CD14-positive monocyte (primary cell): Measurements from ENCODE around the gene IFFO2. TPM values are rescaled to one million over a fixed set of nuclear protein-coding genes. Genes with fewer than 3 reads are reported as not detected.
A peak's percentile ranks its signal among the peaks of the same experiment; 100 is the strongest.

ENCODE experiments used
- DNase-seq, 3 donors: peaks; one replicate each; pipeline ENCODE4 v3.0.0-alpha.2; 2011 to 2022
- H2AFZ ChIP-seq: 2 replicates; pipeline ENCODE4 v1.6.0; 2012; ENCODE audit warnings: mild to moderate bottlenecking, low read depth, low read length, inconsistent platforms; ENCODE audit not compliant: insufficient read depth, poor library complexity, severe bottlenecking
- H3K27ac ChIP-seq, 2 donors: 1 replicate in 1 of 2; 2 replicates in 1 of 2; pipeline ENCODE4 v1.5.1; 2012 to 2013; ENCODE audit warnings: low read length in 2 of 2, control low read depth in 1 of 2, inconsistent platforms in 1 of 2, low read depth in 1 of 2, mild to moderate bottlenecking in 1 of 2
- H3K27me3 ChIP-seq, 2 donors: one replicate each; pipeline versions ENCODE4 v1.6.0 to v1.6.1; 2011 to 2013; ENCODE audit warnings: low read length in 2 of 2; ENCODE audit not compliant: control insufficient read depth in 2 of 2, insufficient read depth in 2 of 2
- H3K36me3 ChIP-seq, 2 donors: replicated peaks in 1 of 2; 1 replicate in 1 of 2; 2 replicates in 1 of 2; pipeline versions ENCODE4 v1.5.1 to v1.6.1; 2012 to 2013; ENCODE audit warnings: low read length in 2 of 2, control low read depth in 1 of 2, inconsistent platforms in 1 of 2, mild to moderate bottlenecking in 1 of 2; ENCODE audit not compliant: insufficient read depth in 2 of 2, control insufficient read depth in 1 of 2
- H3K4me1 ChIP-seq, 2 donors: 1 replicate in 1 of 2; 2 replicates in 1 of 2; pipeline versions ENCODE4 v1.5.1 to v1.6.1; 2012 to 2013; ENCODE audit warnings: low read length in 2 of 2, control low read depth in 1 of 2, inconsistent platforms in 1 of 2, mild to moderate bottlenecking in 1 of 2, moderate library complexity in 1 of 2; ENCODE audit not compliant: insufficient read depth in 2 of 2, control insufficient read depth in 1 of 2
- H3K4me2 ChIP-seq: replicated peaks from 2 replicates; pipeline ENCODE3; 2012; ENCODE audit warnings: low read length, moderate library complexity, mild to moderate bottlenecking; ENCODE audit not compliant: poor library complexity, severe bottlenecking; ENCODE audit errors: extremely low read depth
- H3K4me3 ChIP-seq, 3 experiments: fragments of 200-600 bp in 1 of 3; sonication (generic) in 1 of 3; replicated peaks in 1 of 3; 1 replicate in 2 of 3; 2 replicates in 1 of 3; pipeline ENCODE4 v1.5.1; 2011 to 2013; ENCODE audit warnings: low read length in 3 of 3, mild to moderate bottlenecking in 3 of 3, control low read depth in 2 of 3, low read depth in 2 of 3, inconsistent platforms in 1 of 3, moderate library complexity in 1 of 3
- H3K79me2 ChIP-seq: 2 replicates; pipeline ENCODE4 v1.6.0; 2012; ENCODE audit warnings: mild to moderate bottlenecking, control low read depth, inconsistent platforms, low read length, moderate library complexity; ENCODE audit not compliant: insufficient read depth
- H3K9ac ChIP-seq: 2 replicates; pipeline ENCODE4 v1.6.0; 2017; ENCODE audit warnings: low read length, mild to moderate bottlenecking; ENCODE audit not compliant: insufficient read depth, poor library complexity, severe bottlenecking
- H3K9me3 ChIP-seq, 2 donors: replicated peaks in 1 of 2; 1 replicate in 1 of 2; 2 replicates in 1 of 2; pipeline versions ENCODE4 v1.5.1 to v1.6.1; 2012 to 2013; ENCODE audit warnings: low read length in 2 of 2, control low read depth in 1 of 2; ENCODE audit not compliant: control insufficient read depth in 1 of 2, insufficient read depth in 1 of 2
- H4K20me1 ChIP-seq: 2 replicates; pipeline ENCODE4 v1.6.0; 2012; ENCODE audit warnings: mild to moderate bottlenecking, low read length, control low read depth, moderate library complexity; ENCODE audit not compliant: insufficient read depth
- H3K27ac Mint-ChIP-seq, 7 donors: one replicate each; pipeline ENCODE4 v1.8.0; 2020; ENCODE audit warnings: mild to moderate bottlenecking in 7 of 7, mixed read lengths in 7 of 7, moderate library complexity in 6 of 7, inconsistent platforms in 2 of 7
- H3K27me3 Mint-ChIP-seq, 3 donors: one replicate each; pipeline ENCODE4 v1.8.0; 2021 to 2022; ENCODE audit warnings: low read depth in 3 of 3, mild to moderate bottlenecking in 3 of 3, mixed read lengths in 3 of 3, moderate library complexity in 3 of 3, inconsistent platforms in 1 of 3
- H3K36me3 Mint-ChIP-seq, 2 donors: one replicate each; pipeline ENCODE4 v1.8.0; 2020; ENCODE audit warnings: mixed read lengths in 2 of 2, inconsistent platforms in 1 of 2, mild to moderate bottlenecking in 1 of 2
- H3K4me1 Mint-ChIP-seq: one replicate; pipeline ENCODE4 v1.8.0; 2020; ENCODE audit warnings: mild to moderate bottlenecking, mixed read lengths
- H3K4me3 Mint-ChIP-seq, 2 donors: one replicate each; pipeline ENCODE4 v1.8.0; 2020; ENCODE audit warnings: mild to moderate bottlenecking in 2 of 2, mixed read lengths in 2 of 2, moderate library complexity in 1 of 2
- H3K9me3 Mint-ChIP-seq, 7 donors: one replicate each; pipeline ENCODE4 v1.8.0; 2020 to 2022; ENCODE audit warnings: mixed read lengths in 7 of 7, mild to moderate bottlenecking in 6 of 7, moderate library complexity in 6 of 7, inconsistent platforms in 2 of 7
- CTCF ChIP-seq: fragments of 200-600 bp; IDR thresholded peaks from one replicate; pipeline ENCODE4 v1.8.0; 2022; ENCODE audit warnings: antibody characterized with exemption, mild to moderate bottlenecking
- whole genome bisulfite sequencing: methylation state at CpG from one replicate; pipeline ENCODE4 v1.1.5; 2013; ENCODE audit warnings: missing lambda C conversion rate; ENCODE audit not compliant: insufficient coverage; 5-methylcytosine and 5-hydroxymethylcytosine counted together
- intact Hi-C, 2 donors: fragments of 100-400 bp; cut with micrococcal nuclease; formaldehyde crosslinking; loops; one replicate each; pipeline versions ENCODE4 v1.15.0 to v1.15.1; 2023
- polyA plus RNA-seq, 3 donors: library from polyadenylated mRNA; depleted of rRNA in 1 of 3; unstranded in 2 of 3; stranded (reverse) in 1 of 3; fragments of 300-500 nt in 2 of 3; fragments of >200 nt in 1 of 3; fragmentation: Illumina TruSeq in 2 of 3; gene quantifications; 1 replicate in 2 of 3; 2 replicates in 1 of 3; pipeline ENCODE4 v1.2.3, GENCODE V29; 2012 to 2021

IFFO2 gene
- polyA plus RNA-seq, 3 donors, result 0.78 to 17.5 (median 0.94) TPM

DNA sequence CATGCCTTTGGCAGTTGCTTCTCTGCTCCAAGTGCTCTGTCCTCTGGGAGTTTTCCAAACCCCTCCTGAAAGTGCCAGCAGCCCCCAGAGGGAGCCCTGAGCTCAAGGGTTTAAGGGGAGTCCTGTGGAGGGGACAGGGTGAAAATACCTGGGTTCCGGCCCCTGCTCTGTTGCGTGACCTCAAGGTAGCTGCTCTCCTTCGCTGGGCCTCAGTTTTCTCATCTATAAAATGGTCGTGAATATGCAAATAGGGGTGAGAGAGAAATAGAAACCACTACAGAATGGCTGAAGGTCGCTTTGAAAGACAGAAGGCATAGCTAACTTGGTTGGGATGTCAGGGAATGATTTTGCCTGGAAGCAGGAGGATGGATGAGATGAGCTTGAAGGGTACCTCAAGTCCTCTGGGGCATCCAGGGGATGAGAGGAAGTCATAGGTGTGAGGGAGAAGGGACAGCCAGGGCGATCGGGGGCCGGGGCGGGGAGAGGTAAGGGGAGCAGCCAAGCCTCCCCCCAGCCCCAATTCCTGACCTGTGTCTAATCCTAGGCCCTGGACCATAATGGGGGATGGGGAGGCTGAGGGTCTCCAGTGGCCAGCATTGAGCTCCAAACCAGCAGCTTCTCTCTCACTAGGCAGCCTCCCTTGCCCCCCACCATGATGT lies 12.4 kb downstream of the IFFO2 start:
- peaks cover 56% of the 10 kb centered on the region for H3K4me1 Mint-ChIP-seq
- peaks cover 8 to 10% of the 10 kb centered on the region in 2 donors for H3K36me3 Mint-ChIP-seq
- H3K79me2 ChIP-seq, result peaks cover 44% of the 10 kb centered on the region
- H3K9me3 Mint-ChIP-seq, result no peaks in the 10 kb centered on the region
- intact Hi-C loops, result no loop called here
- H3K27me3 ChIP-seq, result peaks cover 0 to under 1% of the 10 kb centered on the region in 2 donors
- no peak for DNase-seq
- H3K9ac ChIP-seq, result no peak overlapping the region
- H3K27ac ChIP-seq, result no peak overlapping the region
- no peak overlapping the region for H3K4me2 ChIP-seq
- peaks cover 92% of the 10 kb centered on the region for H4K20me1 ChIP-seq
- no peak overlapping the region for H3K4me3 Mint-ChIP-seq
- H3K9me3 ChIP-seq, result no peaks in the 10 kb centered on the region
- 91% methylated on average over 5 of the region's 9 CpGs for WGBS
- no peak overlapping the region for H3K4me3 ChIP-seq
- peaks cover 2 to 7% (median 4%) of the 10 kb centered on the region in 3 donors for H3K27me3 Mint-ChIP-seq
- no peak for TF ChIP-seq CTCF
- no peak overlapping the region for H2AFZ ChIP-seq
- H3K36me3 ChIP-seq, result no peaks in the 10 kb centered on the region
- peaks cover 24 to 42% of the 10 kb centered on the region in 2 donors for H3K4me1 ChIP-seq
- no peak overlapping the region for H3K27ac Mint-ChIP-seq

DNA sequence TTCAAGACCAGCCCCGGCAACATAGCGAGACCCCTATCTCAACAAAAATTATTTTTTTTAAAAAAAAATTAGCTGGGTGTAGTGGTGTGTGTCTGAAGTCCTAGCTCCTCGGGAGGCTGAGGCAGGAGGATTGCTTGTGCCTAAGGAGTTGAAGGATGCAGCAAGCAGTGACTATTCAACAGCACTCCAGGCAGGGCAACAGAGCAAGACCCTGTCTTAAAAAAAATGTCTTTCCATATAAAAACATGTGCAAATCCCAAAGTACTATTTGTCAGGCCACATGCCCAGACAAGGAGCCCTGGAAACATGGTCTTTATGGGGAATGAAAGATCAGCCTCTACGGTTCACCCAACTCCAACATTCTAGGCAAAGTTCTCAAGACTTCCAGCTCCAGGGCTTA lies 13.3 kb downstream of the IFFO2 start:
- H3K27ac ChIP-seq, result no peak overlapping the region
- DNase-seq, result no peak
- no peak overlapping the region for H3K9ac ChIP-seq
- no peaks in the 10 kb centered on the region for H3K9me3 ChIP-seq
- H4K20me1 ChIP-seq, result peaks cover 92% of the 10 kb centered on the region
- no peak for TF ChIP-seq CTCF
- H3K4me1 ChIP-seq, result peaks cover 17 to 33% of the 10 kb centered on the region in 2 donors
- H3K79me2 ChIP-seq, result peaks cover 35% of the 10 kb centered on the region
- H3K4me3 ChIP-seq, result no peak overlapping the region
- intact Hi-C loops, result no loop called here
- H3K27me3 ChIP-seq, result no peaks in the 10 kb centered on the region
- no peaks in the 10 kb centered on the region for H3K9me3 Mint-ChIP-seq
- H3K4me3 Mint-ChIP-seq, result no peak overlapping the region
- no peak overlapping the region for H3K4me2 ChIP-seq
- H3K36me3 ChIP-seq, result no peaks in the 10 kb centered on the region
- H3K4me1 Mint-ChIP-seq, result peaks cover 47% of the 10 kb centered on the region
- 100% methylated on average over 1 of the region's 4 CpGs for WGBS
- H3K27me3 Mint-ChIP-seq, result peaks cover 2 to 7% (median 4%) of the 10 kb centered on the region in 3 donors
- peaks cover 4 to 10% of the 10 kb centered on the region in 2 donors for H3K36me3 Mint-ChIP-seq
- no peak overlapping the region for H2AFZ ChIP-seq
- H3K27ac Mint-ChIP-seq, result peak overlapping the region in 2 of 7 donors; percentile 14 to 63
